Fibroblast of skin of scalp (primary cell): ENCODE data around the gene SLC25A19.
"Not testable (repeated sequence)": the region's sequence is repeated elsewhere in the genome, so short reads cannot be mapped to it uniquely, and the experiment has no call there.

Source experiments
- DNase-seq: peaks from one replicate; pipeline ENCODE4 v3.0.0-alpha.2; 2013

The SLC25A19 gene

GRCh38 chr17:75301502-75302206 lies 12.4 kb upstream of the SLC25A19 start:
- no peak for DNase-seq

- no peak for DNase-seq
Measured at GRCh38 chr17:75301049-75301448, 11.8 kb upstream of the SLC25A19 start.

GRCh38 chr17:75300280-75300679 lies 11.0 kb upstream of the SLC25A19 start:
- DNase-seq: no peak

- no peak for DNase-seq
Measured at GRCh38 chr17:75295201-75296158, 6.2 kb upstream of the SLC25A19 start.

GRCh38 chr17:75292810-75293448 lies 3.7 kb upstream of the SLC25A19 start:
- not testable (repeated sequence) for DNase-seq

GRCh38 chr17:75289832-75290337 lies 652 bp upstream of the SLC25A19 start:
- peak; percentile 44 for DNase-seq

GRCh38 chr17:75288770-75289114 lies 491 bp downstream of the SLC25A19 start:
- no peak for DNase-seq

GRCh38 chr17:75288359-75288758 lies 874 bp downstream of the SLC25A19 start:
- DNase-seq: no peak

- no peak for DNase-seq
Measured at GRCh38 chr17:75287221-75287620, 2.0 kb downstream of the SLC25A19 start.

GRCh38 chr17:75285123-75285522 lies 4.1 kb downstream of the SLC25A19 start:
- DNase-seq: no peak

GRCh38 chr17:75280189-75280588 lies 9.0 kb downstream of the SLC25A19 start:
- not testable (repeated sequence) for DNase-seq

GRCh38 chr17:75277664-75278071 lies 11.6 kb downstream of the SLC25A19 start:
- DNase-seq: peak; percentile 64

- peak; percentile 49 for DNase-seq
Measured at GRCh38 chr17:75273977-75274708, 15.1 kb downstream of the SLC25A19 start.

GRCh38 chr17:75272848-75273184 lies 16.4 kb downstream of the SLC25A19 start:
- DNase-seq: no peak

- peak; percentile 15 for DNase-seq
Measured at GRCh38 chr17:75271955-75272847, 17.0 kb downstream of the SLC25A19 start.

GRCh38 chr17:75271233-75271954 lies 17.8 kb downstream of the SLC25A19 start:
- DNase-seq: peak; percentile 73

GRCh38 chr17:75270966-75271232 lies 18.3 kb downstream of the SLC25A19 start, which contains the start of gene MIF4GD:
Gene MIF4GD, minus strand, starts transcription at chr17:75271231. Its CDS starts 1,036 bp downstream, at chr17:75270195.
- DNase-seq: no peak

- peak; percentile 57 for DNase-seq
Measured at GRCh38 chr17:75270218-75270965, 18.8 kb downstream of the SLC25A19 start.

GRCh38 chr17:75269844-75270217 lies 19.4 kb downstream of the SLC25A19 start:
- no peak for DNase-seq
